ENCODE data around the gene TMEM132A. TPM values are rescaled to one million over a fixed set of nuclear protein-coding genes. Genes with fewer than 3 reads are reported as not detected.

Gene TMEM132A
- total and polyA plus RNA-seq, 9 of the 15 experiments (the other 6 are each of a cell fraction or from before 2014, with no cell fraction given), result 0.04 to 1.1 (median 0.18) TPM; not detected in 4

GRCh38 chr11:60913793-60914632, 10.2 kb upstream of the TMEM132A start, which contains the start of gene TMEM109 (continued):
- TF ChIP-seq, protein P1, sequence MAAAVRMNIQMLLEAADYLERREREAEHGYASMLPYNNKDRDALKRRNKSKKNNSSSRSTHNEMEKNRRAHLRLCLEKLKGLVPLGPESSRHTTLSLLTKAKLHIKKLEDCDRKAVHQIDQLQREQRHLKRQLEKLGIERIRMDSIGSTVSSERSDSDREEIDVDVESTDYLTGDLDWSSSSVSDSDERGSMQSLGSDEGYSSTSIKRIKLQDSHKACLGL (CRISPR knock-in tag; IDR thresholded peaks at IDR 0.05; ENCODE audit: borderline replicate concordance, poor library complexity, severe bottlenecking), result peak; percentile 15
- TF ChIP-seq, protein P2, sequence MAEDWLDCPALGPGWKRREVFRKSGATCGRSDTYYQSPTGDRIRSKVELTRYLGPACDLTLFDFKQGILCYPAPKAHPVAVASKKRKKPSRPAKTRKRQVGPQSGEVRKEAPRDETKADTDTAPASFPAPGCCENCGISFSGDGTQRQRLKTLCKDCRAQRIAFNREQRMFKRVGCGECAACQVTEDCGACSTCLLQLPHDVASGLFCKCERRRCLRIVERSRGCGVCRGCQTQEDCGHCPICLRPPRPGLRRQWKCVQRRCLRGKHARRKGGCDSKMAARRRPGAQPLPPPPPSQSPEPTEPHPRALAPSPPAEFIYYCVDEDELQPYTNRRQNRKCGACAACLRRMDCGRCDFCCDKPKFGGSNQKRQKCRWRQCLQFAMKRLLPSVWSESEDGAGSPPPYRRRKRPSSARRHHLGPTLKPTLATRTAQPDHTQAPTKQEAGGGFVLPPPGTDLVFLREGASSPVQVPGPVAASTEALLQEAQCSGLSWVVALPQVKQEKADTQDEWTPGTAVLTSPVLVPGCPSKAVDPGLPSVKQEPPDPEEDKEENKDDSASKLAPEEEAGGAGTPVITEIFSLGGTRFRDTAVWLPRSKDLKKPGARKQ (CRISPR knock-in tag; IDR thresholded peaks at IDR 0.05), result no peak
- TF ChIP-seq MTA1 (IDR thresholded peaks at IDR 0.05; ENCODE audit: borderline replicate concordance) (peak; percentile 33; the same call in 1 of the 2 replicates), POLR2B (IDR thresholded peaks at IDR 0.05; ENCODE audit: low read depth, partially characterized antibody) (peak; percentile 76), ZNF609 (CRISPR knock-in tag; IDR thresholded peaks at IDR 0.05; ENCODE audit: borderline replicate concordance) (peak; percentile 65), GATAD2A (IDR thresholded peaks at IDR 0.05) (no peak), ZNF766 (CRISPR knock-in tag; conservative IDR thresholded peaks at IDR 0.05) (peak; percentile 77; the same call in 1 of the 2 replicates), KLF16 (IDR thresholded peaks at IDR 0.05) (no peak), MEIS2 (IDR thresholded peaks at IDR 0.05; ENCODE audit: partially characterized antibody) (peak; percentile 88)
- TF ChIP-seq, protein P3, sequence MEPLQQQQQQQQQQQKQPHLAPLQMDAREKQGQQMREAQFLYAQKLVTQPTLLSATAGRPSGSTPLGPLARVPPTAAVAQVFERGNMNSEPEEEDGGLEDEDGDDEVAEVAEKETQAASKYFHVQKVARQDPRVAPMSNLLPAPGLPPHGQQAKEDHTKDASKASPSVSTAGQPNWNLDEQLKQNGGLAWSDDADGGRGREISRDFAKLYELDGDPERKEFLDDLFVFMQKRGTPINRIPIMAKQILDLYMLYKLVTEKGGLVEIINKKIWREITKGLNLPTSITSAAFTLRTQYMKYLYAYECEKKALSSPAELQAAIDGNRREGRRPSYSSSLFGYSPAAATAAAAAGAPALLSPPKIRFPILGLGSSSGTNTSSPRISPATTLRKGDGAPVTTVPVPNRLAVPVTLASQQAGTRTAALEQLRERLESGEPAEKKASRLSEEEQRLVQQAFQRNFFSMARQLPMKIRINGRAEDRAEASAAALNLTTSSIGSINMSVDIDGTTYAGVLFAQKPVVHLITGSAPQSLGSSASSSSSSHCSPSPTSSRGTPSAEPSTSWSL (CRISPR knock-in tag; IDR thresholded peaks at IDR 0.05; ENCODE audit: borderline replicate concordance), result no peak
- TF ChIP-seq, protein P4, sequence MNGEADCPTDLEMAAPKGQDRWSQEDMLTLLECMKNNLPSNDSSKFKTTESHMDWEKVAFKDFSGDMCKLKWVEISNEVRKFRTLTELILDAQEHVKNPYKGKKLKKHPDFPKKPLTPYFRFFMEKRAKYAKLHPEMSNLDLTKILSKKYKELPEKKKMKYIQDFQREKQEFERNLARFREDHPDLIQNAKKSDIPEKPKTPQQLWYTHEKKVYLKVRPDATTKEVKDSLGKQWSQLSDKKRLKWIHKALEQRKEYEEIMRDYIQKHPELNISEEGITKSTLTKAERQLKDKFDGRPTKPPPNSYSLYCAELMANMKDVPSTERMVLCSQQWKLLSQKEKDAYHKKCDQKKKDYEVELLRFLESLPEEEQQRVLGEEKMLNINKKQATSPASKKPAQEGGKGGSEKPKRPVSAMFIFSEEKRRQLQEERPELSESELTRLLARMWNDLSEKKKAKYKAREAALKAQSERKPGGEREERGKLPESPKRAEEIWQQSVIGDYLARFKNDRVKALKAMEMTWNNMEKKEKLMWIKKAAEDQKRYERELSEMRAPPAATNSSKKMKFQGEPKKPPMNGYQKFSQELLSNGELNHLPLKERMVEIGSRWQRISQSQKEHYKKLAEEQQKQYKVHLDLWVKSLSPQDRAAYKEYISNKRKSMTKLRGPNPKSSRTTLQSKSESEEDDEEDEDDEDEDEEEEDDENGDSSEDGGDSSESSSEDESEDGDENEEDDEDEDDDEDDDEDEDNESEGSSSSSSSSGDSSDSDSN (IDR thresholded peaks at IDR 0.05; ENCODE audit: borderline replicate concordance in 1 of 2, low read depth in 2 of 2, low read length in 2 of 2), result 0 out of 4 replicates have a peak, but pooled peaks of 1 of the 2 experiments have one; percentile 39
- TF ChIP-seq, protein P5, sequence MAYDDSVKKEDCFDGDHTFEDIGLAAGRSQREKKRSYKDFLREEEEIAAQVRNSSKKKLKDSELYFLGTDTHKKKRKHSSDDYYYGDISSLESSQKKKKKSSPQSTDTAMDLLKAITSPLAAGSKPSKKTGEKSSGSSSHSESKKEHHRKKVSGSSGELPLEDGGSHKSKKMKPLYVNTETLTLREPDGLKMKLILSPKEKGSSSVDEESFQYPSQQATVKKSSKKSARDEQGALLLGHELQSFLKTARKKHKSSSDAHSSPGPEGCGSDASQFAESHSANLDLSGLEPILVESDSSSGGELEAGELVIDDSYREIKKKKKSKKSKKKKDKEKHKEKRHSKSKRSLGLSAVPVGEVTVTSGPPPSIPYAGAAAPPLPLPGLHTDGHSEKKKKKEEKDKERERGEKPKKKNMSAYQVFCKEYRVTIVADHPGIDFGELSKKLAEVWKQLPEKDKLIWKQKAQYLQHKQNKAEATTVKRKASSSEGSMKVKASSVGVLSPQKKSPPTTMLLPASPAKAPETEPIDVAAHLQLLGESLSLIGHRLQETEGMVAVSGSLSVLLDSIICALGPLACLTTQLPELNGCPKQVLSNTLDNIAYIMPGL (CRISPR knock-in tag; IDR thresholded peaks at IDR 0.05), result peak; percentile 61; the same call in 1 of the 2 replicates
